GM12878 (cell line): Measurements from ENCODE around the gene CYBC1. TPM values are rescaled to one million over a fixed set of nuclear protein-coding genes. Genes with fewer than 3 reads are reported as not detected.

Experiments used
- CREM ChIP-seq: IDR thresholded peaks from 2 replicates; pipeline ENCODE4 v1.6.1; 2014; ENCODE audit warnings: antibody characterized with exemption, low read depth
- NR2C1 ChIP-seq: fragments of 450-650 bp; IDR thresholded peaks from 2 replicates; pipeline ENCODE4 v1.6.1; 2017; ENCODE audit warnings: antibody characterized with exemption, mild to moderate bottlenecking, moderate library complexity
- NR2F1 ChIP-seq: fragments of 450-650 bp; conservative IDR thresholded peaks from 2 replicates; pipeline ENCODE4 v1.6.1; 2017; ENCODE audit warnings: mild to moderate bottlenecking
- NRF1 ChIP-seq: conservative IDR thresholded peaks from 2 replicates; pipeline ENCODE4 v1.6.1; 2011; ENCODE audit warnings: mild to moderate bottlenecking, low read depth, low read length, improper control_type of control experiment
- STAT1 ChIP-seq: fragments of 450-650 bp; conservative IDR thresholded peaks from 2 replicates; pipeline ENCODE4 v1.6.1; 2014; ENCODE audit warnings: antibody characterized with exemption, mild to moderate bottlenecking
- TAF1 ChIP-seq: IDR thresholded peaks from 2 replicates; pipeline ENCODE4 v1.6.1; 2011; ENCODE audit warnings: mild to moderate bottlenecking, low read depth, low read length, borderline replicate concordance
- YBX1 ChIP-seq: fragments of 450-650 bp; IDR thresholded peaks from 2 replicates; pipeline ENCODE4 v1.6.1; 2016; ENCODE audit warnings: antibody characterized with exemption
- ZNF687 ChIP-seq: fragments of 450-650 bp; IDR thresholded peaks from 2 replicates; pipeline ENCODE4 v1.6.1; 2017; ENCODE audit warnings: mild to moderate bottlenecking, moderate library complexity
- polyA plus RNA-seq, 11 experiments: library from polyadenylated mRNA; depleted of rRNA in 4 of 11; unstranded in 6 of 11; stranded (reverse) in 5 of 11; fragments of >200 nt; fragmentation: Nextera tagmentation in 4 of 11; fragmentation: Illumina TruSeq in 1 of 11; extraction: Ambion mirVana in 4 of 11; extraction: Trizol in 1 of 11; gene quantifications; 1 replicate in 1 of 11; 2 replicates in 10 of 11; pipeline versions ENCODE4 v1.2.1 to v1.2.3, GENCODE V29; 2011 to 2016; ENCODE audit warnings: inconsistent platforms in 2 of 11, missing spikeins in 2 of 11, low read depth in 1 of 11
- total RNA-seq, 4 experiments: library from RNA; depleted of rRNA in 3 of 4; stranded (reverse); fragments of >200 nt in 3 of 4; fragmentation: Illumina TruSeq in 1 of 4; extraction: Trizol in 1 of 4; gene quantifications; 2 replicates each; pipeline versions ENCODE4 v1.2.1 to v1.2.3, GENCODE V29; 2013 to 2021

The CYBC1 gene
- total and polyA plus RNA-seq, 10 of the 15 experiments (the other 5 are each of a cell fraction or from before 2014, with no cell fraction given): 4.2 to 162 (median 133) TPM

GRCh38 chr17:82418001-82418986 lies 32.3 kb downstream of the CYBC1 start, which contains the start of the genes HEXD and OGFOD3 (continued):
- peak; percentile 18; the same call in 1 of the 2 replicates for TF ChIP-seq NRF1
- TF ChIP-seq NR2C1: peak; percentile 76
- peak; percentile 79 for TF ChIP-seq ZNF687
- peak; percentile 77 for TF ChIP-seq NR2F1
- TF ChIP-seq STAT1: peak; percentile 85
- peak; percentile 48; the same call in 1 of the 2 replicates for TF ChIP-seq CREM
- TF ChIP-seq YBX1: no peak
- TF ChIP-seq TAF1: peak; percentile 83
